OCI-LY1 (cell line): ENCODE measurements around the gene RNF20.

Experiments used
- CTCF ChIP-seq: fragments of 200-600 bp; sonication (generic), shearing (Covaris generic); IDR thresholded peaks from 2 replicates; pipeline ENCODE4 v1.5.1; 2017; ENCODE audit warnings: mild to moderate bottlenecking, antibody characterized with exemption, low read length, moderate library complexity, mixed read lengths
- EZH2 ChIP-seq: fragments of 200-600 bp; sonication (generic), shearing (Covaris generic); IDR thresholded peaks from 2 replicates; pipeline ENCODE4 v1.8.0; 2017; ENCODE audit warnings: borderline replicate concordance, mixed run types, mild to moderate bottlenecking, antibody characterized with exemption, low read length, moderate library complexity, mixed read lengths

- no peak for TF ChIP-seq CTCF
- TF ChIP-seq EZH2, result no peak
Measured at GRCh38 chr9:101582553-101582952, 48.9 kb downstream of the RNF20 start.
